SHP77 (cell line): Measurements from ENCODE around the gene UMAD1.
"Not testable (repeated sequence)": the region's sequence is repeated elsewhere in the genome, so short reads cannot be mapped to it uniquely, and the experiment has no call there.

ENCODE experiments used
- DNase-seq, 2 experiments: peaks; one replicate each; lab custom pipeline; 2025; lab: John Stamatoyannopoulos, UW

UMAD1 gene

GRCh38 chr7:7652798-7653540 lies 12.4 kb downstream of the UMAD1 start:
- DNase-seq, result no peak

GRCh38 chr7:7653593-7654187 lies 13.1 kb downstream of the UMAD1 start:
- DNase-seq, result peak; percentile 10 to 31

- no peak for DNase-seq
Measured at GRCh38 chr7:7654964-7655715, 14.6 kb downstream of the UMAD1 start.

GRCh38 chr7:7656459-7656858 lies 15.9 kb downstream of the UMAD1 start:
- DNase-seq, result not testable (repeated sequence)

GRCh38 chr7:7662527-7662926 lies 22.0 kb downstream of the UMAD1 start:
- DNase-seq, result peak; percentile 48 to 61

- DNase-seq, result no peak
Measured at GRCh38 chr7:7664291-7664690, 23.7 kb downstream of the UMAD1 start.

- no peak for DNase-seq
Measured at GRCh38 chr7:7665031-7665430, 24.5 kb downstream of the UMAD1 start.

GRCh38 chr7:7667187-7667586 lies 26.6 kb downstream of the UMAD1 start:
- DNase-seq, result no peak

GRCh38 chr7:7668706-7669105 lies 28.2 kb downstream of the UMAD1 start:
- no peak for DNase-seq

- DNase-seq, result no peak
Measured at GRCh38 chr7:7670490-7670889, 29.9 kb downstream of the UMAD1 start.

- DNase-seq, result no peak
Measured at GRCh38 chr7:7671361-7671760, 30.8 kb downstream of the UMAD1 start.

GRCh38 chr7:7672545-7673239 lies 32.1 kb downstream of the UMAD1 start:
- no peak for DNase-seq

- DNase-seq, result no peak
Measured at GRCh38 chr7:7673240-7673550, 32.6 kb downstream of the UMAD1 start.

- no peak for DNase-seq
Measured at GRCh38 chr7:7675686-7676085, 35.1 kb downstream of the UMAD1 start.

- DNase-seq, result peak in 1 of 2 experiments; percentile 9
Measured at GRCh38 chr7:7679640-7680039, 39.1 kb downstream of the UMAD1 start.

GRCh38 chr7:7681191-7681935 lies 40.8 kb downstream of the UMAD1 start:
- DNase-seq, result peak; percentile 71 to 74

GRCh38 chr7:7681936-7682329 lies 41.4 kb downstream of the UMAD1 start:
- DNase-seq, result no peak

GRCh38 chr7:7682861-7683260 lies 42.3 kb downstream of the UMAD1 start:
- no peak for DNase-seq

- DNase-seq, result no peak
Measured at GRCh38 chr7:7686811-7687508, 46.4 kb downstream of the UMAD1 start.

- no peak for DNase-seq
Measured at GRCh38 chr7:7687800-7688199, 47.2 kb downstream of the UMAD1 start.

GRCh38 chr7:7688310-7688709 lies 47.8 kb downstream of the UMAD1 start:
- no peak for DNase-seq
